ENCODE results near the gene RXRA.

Gene RXRA

DNA sequence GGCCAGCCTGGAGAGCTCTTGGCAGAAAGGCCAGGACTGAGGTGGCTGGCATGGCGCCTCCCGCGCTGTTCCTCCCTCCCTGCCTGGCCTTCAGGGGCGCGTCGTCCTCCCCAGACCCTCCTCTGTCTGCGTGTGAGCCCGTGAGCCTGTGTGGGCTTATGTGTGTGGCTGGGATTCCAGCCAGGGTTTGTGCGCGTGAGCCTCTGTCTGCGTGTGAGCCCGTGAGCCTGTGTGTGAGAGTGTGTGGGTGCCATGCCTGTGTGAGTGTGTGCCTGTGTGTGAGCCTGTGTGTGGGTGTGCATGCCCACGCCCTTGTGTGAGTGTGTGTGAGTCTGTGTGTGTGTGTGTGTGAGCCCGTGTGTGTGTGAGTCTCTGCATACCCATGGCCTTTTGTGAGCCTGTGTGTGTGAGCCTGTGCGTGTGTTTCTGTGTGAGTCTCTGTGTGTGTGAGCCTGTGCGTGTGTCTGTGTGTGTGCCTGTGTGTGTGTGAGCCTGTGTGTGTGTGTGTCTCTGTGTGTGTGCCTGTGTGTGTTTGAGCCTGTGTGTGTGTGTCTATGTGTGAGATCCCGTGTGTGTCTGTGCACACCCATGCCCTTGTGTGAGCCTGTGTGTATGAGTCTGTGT lies 13.0 kb downstream of the RXRA start:
- no peak for DNase-seq

GRCh38 chr9:134340475-134341160 lies 14.4 kb downstream of the RXRA start:
- DNase-seq, result no peak

GRCh38 chr9:134341306-134341705 lies 15.1 kb downstream of the RXRA start:
- DNase-seq, result no peak

- no peak for DNase-seq
These were observed 15.9 kb downstream of the RXRA start for GRCh38 chr9:134341929-134342745.

DNA sequence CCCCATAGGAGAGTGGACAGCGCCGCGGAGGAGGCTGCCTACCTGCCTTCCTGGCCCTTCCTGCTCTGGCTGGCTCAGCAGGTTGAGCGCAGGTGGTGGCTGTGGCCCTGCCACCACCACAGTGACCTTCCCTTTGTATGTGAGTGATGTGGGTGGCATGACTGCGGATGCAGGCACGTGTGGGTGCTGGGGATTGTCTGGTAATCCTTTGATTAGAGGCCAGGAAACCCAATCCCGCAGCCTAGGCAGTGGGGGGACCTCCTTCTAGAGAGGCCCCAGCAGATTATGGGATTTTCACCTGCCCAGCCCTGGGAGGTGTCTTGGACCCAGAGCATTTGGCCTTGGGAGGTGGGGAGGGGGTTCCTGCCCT lies 16.5 kb downstream of the RXRA start:
- DNase-seq, result no peak

DNA sequence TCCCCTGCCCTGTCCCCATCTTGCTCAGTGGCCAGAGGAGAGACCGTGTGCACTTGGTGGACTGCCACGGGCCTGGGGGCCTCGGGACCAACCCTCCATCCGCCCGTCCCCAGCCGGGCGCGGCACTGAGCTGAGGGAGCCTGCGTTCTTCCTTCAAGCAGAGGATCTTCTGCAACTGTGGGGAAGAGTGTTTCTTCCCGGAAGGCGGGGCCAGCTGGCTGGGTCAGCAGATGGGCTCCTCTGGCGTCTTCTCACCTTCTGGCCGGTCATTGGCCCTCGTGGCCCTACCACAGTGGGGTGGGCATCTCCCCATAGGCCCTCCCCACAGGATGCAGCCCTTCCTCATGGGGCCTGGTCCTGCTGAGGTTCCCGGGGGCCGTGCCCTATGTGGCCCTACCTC lies 17.4 kb downstream of the RXRA start:
- no peak for DNase-seq

GRCh38 chr9:134344068-134344799 lies 18.0 kb downstream of the RXRA start:
- no peak for DNase-seq

- DNase-seq, result no peak
These were observed 18.6 kb downstream of the RXRA start for GRCh38 chr9:134344800-134345310.

GRCh38 chr9:134345737-134346136 lies 19.5 kb downstream of the RXRA start:
- no peak for DNase-seq

DNA sequence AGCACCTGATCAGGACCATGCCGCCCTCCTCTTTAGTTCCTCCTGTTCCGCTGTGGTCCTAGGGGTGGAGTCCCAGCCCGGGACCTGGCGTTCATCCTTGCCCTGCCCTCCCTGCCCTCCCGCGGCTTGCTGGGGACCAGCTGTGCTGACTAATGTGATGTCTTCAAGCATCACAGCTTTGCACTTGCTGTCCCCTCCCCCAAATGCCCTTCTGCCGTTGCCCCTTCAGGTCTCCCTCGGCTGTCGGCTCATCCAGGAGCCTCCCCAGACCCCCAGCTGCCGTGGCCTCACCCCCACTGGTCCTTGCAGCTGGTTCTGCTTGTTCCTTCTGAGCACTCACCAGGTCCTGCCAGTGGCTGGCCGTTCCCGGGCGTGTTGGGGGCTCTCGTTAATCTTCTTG lies 19.9 kb downstream of the RXRA start:
- no peak for DNase-seq

GRCh38 chr9:134346840-134347583 lies 20.8 kb downstream of the RXRA start:
- no peak for DNase-seq

- DNase-seq, result no peak
These were observed 21.7 kb downstream of the RXRA start for GRCh38 chr9:134347996-134348395.

DNA sequence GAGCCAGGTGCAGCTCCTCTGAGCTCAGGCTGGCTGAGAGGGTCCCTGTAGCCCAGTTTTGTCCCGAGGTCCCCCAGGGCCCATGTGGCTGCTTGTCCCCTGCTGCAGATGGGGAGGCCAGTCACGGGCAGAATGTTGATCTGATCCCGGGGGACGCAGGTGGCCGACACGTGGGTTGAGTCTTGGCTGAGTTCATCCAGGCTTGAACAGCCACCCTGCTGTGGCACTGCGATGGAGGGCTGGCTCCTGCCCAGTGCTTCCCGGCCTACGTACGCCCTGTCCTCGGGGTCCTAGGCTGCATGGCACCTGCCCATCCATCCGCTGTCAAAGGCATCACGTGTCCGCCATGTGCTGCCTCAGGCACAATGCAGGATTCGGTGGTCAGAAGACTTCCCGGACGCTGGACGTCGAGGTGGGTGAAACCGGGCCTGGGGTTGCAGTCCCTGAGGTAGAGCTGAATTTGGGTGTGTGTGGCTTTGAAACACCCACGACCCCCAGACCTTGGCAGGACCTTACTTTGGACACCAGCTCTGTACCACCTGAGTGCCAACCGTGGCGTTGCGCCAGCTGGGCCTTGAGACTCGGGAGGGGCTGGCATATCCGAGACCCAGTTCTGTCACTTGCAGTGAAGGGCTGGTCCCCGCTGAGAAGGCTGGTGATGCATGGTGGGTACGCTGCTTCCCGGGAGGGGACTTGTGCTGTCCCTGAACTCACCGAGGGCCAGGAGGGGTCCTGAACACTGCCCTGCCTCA lies 22.3 kb downstream of the RXRA start:
- DNase-seq, result no peak

DNA sequence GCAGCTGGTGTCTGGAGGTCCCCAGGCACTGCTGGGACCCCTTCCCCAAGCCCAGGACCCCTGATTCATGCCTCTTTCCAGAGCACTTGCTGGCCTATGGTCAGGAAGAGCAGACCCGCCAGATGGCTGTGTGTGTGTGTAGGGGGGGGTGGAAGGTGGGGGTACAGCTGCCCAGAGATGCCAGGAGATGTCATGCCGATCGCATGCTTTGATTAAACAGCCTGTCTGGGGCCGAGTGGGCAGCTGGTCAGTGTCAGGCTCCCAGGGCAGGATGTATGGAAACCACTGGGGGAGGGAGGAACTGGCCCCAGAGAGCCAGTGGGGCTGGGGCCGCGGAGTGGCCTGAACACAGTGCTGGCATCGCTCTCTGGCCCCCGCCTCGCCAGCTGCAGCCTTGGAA lies 23.7 kb downstream of the RXRA start:
- no peak for DNase-seq

GRCh38 chr9:134350416-134350994 lies 24.2 kb downstream of the RXRA start:
- no peak for DNase-seq

- DNase-seq, result no peak
These were observed 25.4 kb downstream of the RXRA start for GRCh38 chr9:134351606-134352176.

GRCh38 chr9:134352247-134352933 lies 26.1 kb downstream of the RXRA start:
- DNase-seq, result no peak

GRCh38 chr9:134353539-134353938 lies 27.3 kb downstream of the RXRA start:
- no peak for DNase-seq

GRCh38 chr9:134355158-134355557 lies 28.9 kb downstream of the RXRA start:
- no peak for DNase-seq

Data from activated gamma-delta T cell (primary cell).